Fibroblast of villous mesenchyme (primary cell): ENCODE measurements around the gene PNMA6F. TPM values are rescaled to one million over a fixed set of nuclear protein-coding genes. Genes with fewer than 3 reads are reported as not detected.

Experiments
- DNase-seq: peaks from one replicate; pipeline ENCODE4 v3.0.0-alpha.2; 2010; ENCODE audit warnings: low read depth
- H3K4me3 ChIP-seq: 2 replicates; pipeline ENCODE4 v1.5.1; 2011; ENCODE audit warnings: low read depth, mild to moderate bottlenecking, low read length
- total RNA-seq: library from RNA; depleted of rRNA; stranded (reverse); fragments of >200 nt; gene quantifications from 2 replicates; pipeline ENCODE4 v1.2.3, GENCODE V29; 2012
- TF ChIP-seq, protein P1 (sequence below): IDR thresholded peaks from 2 replicates; pipeline ENCODE4 v1.5.1; 2012; ENCODE audit warnings: low read depth, mild to moderate bottlenecking, low read length; ENCODE audit not compliant: insufficient read depth

Gene PNMA6F
- total RNA-seq, 1 donor = not detected

DNA sequence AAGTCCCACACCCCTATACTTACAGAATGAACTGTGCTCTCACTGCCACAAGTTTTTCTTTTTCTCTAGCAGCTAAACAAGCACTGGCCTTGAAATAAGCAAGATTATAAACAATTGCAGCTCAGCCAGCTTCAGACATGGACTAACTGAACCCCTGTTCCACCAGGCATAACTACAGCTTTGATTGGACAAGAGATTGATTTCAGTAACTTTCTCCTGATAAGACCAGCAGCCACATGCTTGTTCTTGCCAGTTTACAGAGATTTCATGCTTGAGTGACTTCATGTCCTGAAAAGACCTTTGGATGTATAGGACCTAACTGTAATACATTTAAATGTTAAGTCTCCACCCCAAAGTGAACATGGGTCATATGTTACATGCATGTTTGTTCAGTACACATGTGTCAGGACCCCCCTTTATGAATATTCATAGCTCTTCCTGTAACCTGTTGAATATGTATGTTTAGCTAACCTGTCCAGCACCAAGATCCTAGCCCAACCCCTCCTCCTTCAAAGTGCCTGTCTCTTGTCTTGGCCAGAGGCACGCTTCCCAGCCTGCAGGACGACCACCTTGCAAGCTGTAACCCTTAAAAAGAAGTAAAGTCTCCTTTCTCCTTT, 40.3 kb upstream of the PNMA6F start:
- DNase-seq = no peak
- TF ChIP-seq, protein P1, sequence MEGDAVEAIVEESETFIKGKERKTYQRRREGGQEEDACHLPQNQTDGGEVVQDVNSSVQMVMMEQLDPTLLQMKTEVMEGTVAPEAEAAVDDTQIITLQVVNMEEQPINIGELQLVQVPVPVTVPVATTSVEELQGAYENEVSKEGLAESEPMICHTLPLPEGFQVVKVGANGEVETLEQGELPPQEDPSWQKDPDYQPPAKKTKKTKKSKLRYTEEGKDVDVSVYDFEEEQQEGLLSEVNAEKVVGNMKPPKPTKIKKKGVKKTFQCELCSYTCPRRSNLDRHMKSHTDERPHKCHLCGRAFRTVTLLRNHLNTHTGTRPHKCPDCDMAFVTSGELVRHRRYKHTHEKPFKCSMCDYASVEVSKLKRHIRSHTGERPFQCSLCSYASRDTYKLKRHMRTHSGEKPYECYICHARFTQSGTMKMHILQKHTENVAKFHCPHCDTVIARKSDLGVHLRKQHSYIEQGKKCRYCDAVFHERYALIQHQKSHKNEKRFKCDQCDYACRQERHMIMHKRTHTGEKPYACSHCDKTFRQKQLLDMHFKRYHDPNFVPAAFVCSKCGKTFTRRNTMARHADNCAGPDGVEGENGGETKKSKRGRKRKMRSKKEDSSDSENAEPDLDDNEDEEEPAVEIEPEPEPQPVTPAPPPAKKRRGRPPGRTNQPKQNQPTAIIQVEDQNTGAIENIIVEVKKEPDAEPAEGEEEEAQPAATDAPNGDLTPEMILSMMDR = no peak

GRCh38 chrX:153357877-153358276, 36.3 kb upstream of the PNMA6F start:
- DNase-seq = no peak
- H3K4me3 ChIP-seq = no peak overlapping the region

More for the DNA sequence above, 40.3 kb upstream of the PNMA6F start:
- no peak overlapping the region for H3K4me3 ChIP-seq

DNA sequence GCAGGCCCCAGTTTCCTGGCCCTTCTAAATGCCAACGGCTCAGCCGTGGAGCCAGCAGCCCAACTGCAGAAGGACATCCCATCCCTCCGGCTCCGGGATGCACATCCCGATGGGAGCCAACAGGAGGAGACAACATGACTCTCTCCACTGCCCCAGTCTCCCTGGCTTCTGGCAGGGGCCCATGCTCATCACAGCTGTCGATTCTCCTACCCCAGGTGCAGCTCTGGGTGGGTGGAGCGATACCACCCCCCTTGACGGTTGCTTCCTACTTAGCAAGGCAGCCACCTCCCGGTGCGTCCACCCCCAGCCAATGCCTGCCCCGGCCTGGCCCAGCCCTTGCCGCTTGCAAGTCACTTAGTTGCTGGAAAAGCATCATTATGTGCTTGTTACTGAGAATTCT, 31.8 kb upstream of the PNMA6F start:
- no peak for DNase-seq
- TF ChIP-seq, protein P1 = no peak
- H3K4me3 ChIP-seq = no peak overlapping the region

More at GRCh38 chrX:153357877-153358276, 36.3 kb upstream of the PNMA6F start:
- TF ChIP-seq, protein P1 = no peak

DNA sequence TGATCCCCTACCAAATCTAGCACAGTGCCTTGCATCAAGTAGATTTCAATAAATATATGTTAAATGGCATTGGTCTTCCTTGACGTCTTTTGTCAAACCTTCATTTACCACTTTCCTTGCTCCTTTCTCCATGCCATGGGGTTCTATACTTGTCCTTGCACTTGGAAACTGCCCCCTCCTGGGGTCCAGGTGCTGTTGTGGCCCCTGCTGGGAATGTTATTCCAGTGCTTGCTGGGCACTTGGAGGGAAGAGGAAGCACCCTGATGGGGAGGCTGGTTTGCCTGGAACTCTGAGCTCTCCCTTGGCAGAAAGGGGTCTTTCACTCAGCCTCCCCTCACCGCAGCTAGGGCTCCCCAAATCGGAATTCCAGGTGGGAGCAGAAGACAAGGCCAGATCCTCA, 31.3 kb upstream of the PNMA6F start:
- TF ChIP-seq, protein P1 = no peak
- no peak overlapping the region for H3K4me3 ChIP-seq
- DNase-seq = no peak

- H3K4me3 ChIP-seq = no peak overlapping the region
- TF ChIP-seq, protein P1 = no peak
- DNase-seq = no peak
These were observed 30.4 kb upstream of the PNMA6F start for GRCh38 chrX:153351981-153352380.

- TF ChIP-seq, protein P1 = no peak
- no peak for DNase-seq
- H3K4me3 ChIP-seq = no peak overlapping the region
These were observed 28.4 kb upstream of the PNMA6F start for GRCh38 chrX:153349952-153350351.

GRCh38 chrX:153348421-153348820, 26.9 kb upstream of the PNMA6F start:
- H3K4me3 ChIP-seq = no peak overlapping the region
- TF ChIP-seq, protein P1 = no peak
- no peak for DNase-seq
